ENCODE measurements around the gene NKD2. TPM values are rescaled to one million over a fixed set of nuclear protein-coding genes. Genes with fewer than 3 reads are reported as not detected.
"Not testable (repeated sequence)": the region's sequence is repeated elsewhere in the genome, so short reads cannot be mapped to it uniquely, and the experiment has no call there.

The NKD2 gene
- total and polyA plus RNA-seq, 2 of the 4 experiments (the other 2 are of a cell fraction) = not detected

DNA sequence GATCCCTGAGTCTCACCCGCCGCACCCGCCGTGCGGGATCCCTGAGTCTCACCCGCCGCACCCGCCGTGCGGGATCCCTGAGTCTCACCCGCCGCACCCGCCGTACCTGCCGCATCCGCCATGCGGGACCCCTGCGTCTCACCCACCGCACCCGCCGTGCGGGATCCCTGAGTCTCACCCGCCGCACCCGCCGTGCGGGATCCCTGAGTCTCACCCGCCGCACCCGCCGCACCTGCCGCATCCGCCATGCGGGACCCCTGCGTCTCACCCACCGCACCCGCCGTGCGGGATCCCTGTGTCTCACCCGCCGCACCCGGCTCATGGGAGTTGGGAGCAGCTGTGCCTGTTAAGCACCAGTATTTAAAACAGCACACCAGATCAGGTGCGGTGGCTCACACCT, 52.7 kb downstream of the NKD2 start:
- H2AK9ac ChIP-seq (replicated peaks; ENCODE audit: low read depth, low read length, poor library complexity); H2BK120ac ChIP-seq (ENCODE audit: low read depth, low read length); ATAC-seq (ENCODE audit: low read depth); H3K9me3 ChIP-seq (ENCODE audit: control insufficient read depth, insufficient read depth, low read length); BruUV-seq (replicated peaks); H2BK20ac ChIP-seq (ENCODE audit: low read depth, low read length); CTCF ChIA-PET; in situ Hi-C loops (cut with MboI; ENCODE audit: low sequenced_read_pairs); DNase-seq; H3K4me1 ChIP-seq (ENCODE audit: control insufficient read depth, insufficient read depth, low read length); H3K18ac ChIP-seq (ENCODE audit: low read depth, low read length); H4K5ac ChIP-seq (ENCODE audit: low read depth, low read length); H2AFZ ChIP-seq (replicated peaks; ENCODE audit: low read length, poor library complexity); dilution Hi-C loops (cut with HindIII; ENCODE audit: low sequenced_read_pairs, unreplicated experiment); H3K4me2 ChIP-seq (ENCODE audit: low read depth, low read length); H3K23ac ChIP-seq (ENCODE audit: low read depth, low read length); H4K20me1 ChIP-seq (ENCODE audit: insufficient read depth, low read length); H3K4me3 ChIP-seq (ENCODE audit: insufficient read depth, low read depth, low read length); H2BK5ac ChIP-seq (ENCODE audit: low read depth, low read length, poor library complexity, severe bottlenecking); H4K8ac ChIP-seq (ENCODE audit: low read depth in 2 of 2, low read length in 2 of 2); H4K91ac ChIP-seq (ENCODE audit: insufficient read depth, low read depth, low read length); H3K14ac ChIP-seq (replicated peaks; ENCODE audit: low read depth, low read length); POLR2A ChIA-PET (ENCODE audit: unreplicated experiment); H2AK5ac ChIP-seq (ENCODE audit: low read depth, low read length); H3K27ac ChIP-seq (ENCODE audit: insufficient read depth, low read length); H3K4ac ChIP-seq (ENCODE audit: low read depth, low read length); intact Hi-C loops (cut with micrococcal nuclease); H3K27me3 ChIP-seq (ENCODE audit: control insufficient read depth, insufficient read depth, low read length); H2BK15ac ChIP-seq (ENCODE audit: low read depth, low read length); H3K9ac ChIP-seq (ENCODE audit: low read depth, low read length); H3K79me1 ChIP-seq (ENCODE audit: low read depth in 1 of 2, low read length in 2 of 2); H3K9me1 ChIP-seq (ENCODE audit: insufficient read depth, low read length); H3K56ac ChIP-seq (ENCODE audit: extremely low read depth, insufficient read depth, low read length): not testable (repeated sequence)
- peaks cover 18% of the 10 kb centered on the region for H3K36me3 ChIP-seq (ENCODE audit: control insufficient read depth, insufficient read depth, low read length)
- WGBS, 2 experiments (ENCODE audit: extremely low coverage in 2 of 2, insufficient read length in 1 of 2) = no CpG with 5 or more reads among the region's 43 CpGs

Data from IMR-90 (cell line).